Measurements from ENCODE around the gene CTDSPL.

CTDSPL gene

GRCh38 chr3:37852771-37853170 is 8.9 kb upstream of the CTDSPL start:
- no CpG with 5 or more reads among the region's 1 CpG for WGBS

GRCh38 chr3:37853691-37854413 is 7.8 kb upstream of the CTDSPL start:
- no peak for DNase-seq
- Histone ChIP-seq H3K36me3 (ENCODE audit: control insufficient read depth in 1 of 2, insufficient read depth in 2 of 2, low read depth in 1 of 2, low read length in 2 of 2) (peaks cover 14 to 17% of the 10 kb centered on the region in 2 experiments), H3K23ac (ENCODE audit: low read length in 2 of 2) (no peak overlapping the region), H3K4me2 (ENCODE audit: low read length, poor library complexity, severe bottlenecking) (no peak overlapping the region), H3K18ac (ENCODE audit: low read depth in 1 of 2, low read length in 2 of 2) (no peak overlapping the region), H2AFZ (ENCODE audit: low read depth, low read length) (no peak overlapping the region), H3K4me1 (ENCODE audit: control insufficient read depth, insufficient read depth, low read depth, low read length) (no peaks in the 10 kb centered on the region), H2AK5ac (ENCODE audit: low read length, severe bottlenecking) (no peak overlapping the region), H4K8ac (ENCODE audit: low read length) (peak overlapping the region; percentile 19), H2BK5ac (ENCODE audit: low read depth, low read length, poor library complexity, severe bottlenecking) (no peak overlapping the region), H4K91ac (ENCODE audit: low read length) (no peak overlapping the region), H3K14ac (ENCODE audit: low read length in 2 of 2) (no peak overlapping the region), H3K9me3 (ENCODE audit: control insufficient read depth, low read length) (no peaks in the 10 kb centered on the region), H3K27ac (ENCODE audit: low read length, poor library complexity, severe bottlenecking) (no peak overlapping the region), H3K79me1 (replicated peaks; ENCODE audit: low read length, poor library complexity, severe bottlenecking) (peaks cover 28% of the 10 kb centered on the region), H2BK12ac (ENCODE audit: low read length in 2 of 2) (no peak overlapping the region), H3K4me3 (ENCODE audit: insufficient read depth in 1 of 2, low read depth in 1 of 2, low read length in 2 of 2) (no peak overlapping the region), H2BK120ac (ENCODE audit: low read depth, low read length) (no peak overlapping the region), H3K4ac (ENCODE audit: low read depth in 1 of 2, low read length in 2 of 2) (no peak overlapping the region), H3K27me3 (ENCODE audit: control insufficient read depth in 1 of 2, insufficient read depth in 1 of 2, low read length in 2 of 2) (no peaks in the 10 kb centered on the region), H2BK15ac (ENCODE audit: low read depth, poor library complexity, severe bottlenecking) (no peak overlapping the region), H3K9ac (ENCODE audit: low read length) (no peak overlapping the region)
- WGBS = 93% methylated on average over 11 of the region's 11 CpGs

More at GRCh38 chr3:37852771-37853170, 8.9 kb upstream of the CTDSPL start:
- Histone ChIP-seq H3K36me3 (ENCODE audit: control insufficient read depth in 1 of 2, insufficient read depth in 2 of 2, low read depth in 1 of 2, low read length in 2 of 2) (peaks cover 14 to 23% of the 10 kb centered on the region in 2 experiments), H4K8ac (ENCODE audit: low read length) (peak overlapping the region; percentile 19), H3K9me3 (ENCODE audit: control insufficient read depth, low read length) (no peaks in the 10 kb centered on the region), H2AK5ac (ENCODE audit: low read length, severe bottlenecking) (peak overlapping the region; percentile 3), H3K27me3 (ENCODE audit: control insufficient read depth in 1 of 2, insufficient read depth in 1 of 2, low read length in 2 of 2) (no peaks in the 10 kb centered on the region), H2BK5ac (ENCODE audit: low read depth, low read length, poor library complexity, severe bottlenecking) (no peak overlapping the region), H4K91ac (ENCODE audit: low read length) (peak overlapping the region; percentile 25), H3K9ac (ENCODE audit: low read length) (no peak overlapping the region), H3K4me1 (ENCODE audit: control insufficient read depth, insufficient read depth, low read depth, low read length) (no peaks in the 10 kb centered on the region), H2BK15ac (ENCODE audit: low read depth, poor library complexity, severe bottlenecking) (no peak overlapping the region), H3K79me1 (replicated peaks; ENCODE audit: low read length, poor library complexity, severe bottlenecking) (peaks cover 26% of the 10 kb centered on the region), H3K18ac (ENCODE audit: low read depth in 1 of 2, low read length in 2 of 2) (peak overlapping the region in 1 of 2 experiments; percentile 64), H3K4ac (ENCODE audit: low read depth in 1 of 2, low read length in 2 of 2) (no peak overlapping the region), H2BK12ac (ENCODE audit: low read length in 2 of 2) (peak overlapping the region in 1 of 2 experiments; percentile 45), H3K23ac (ENCODE audit: low read length in 2 of 2) (no peak overlapping the region), H3K4me3 (ENCODE audit: insufficient read depth in 1 of 2, low read depth in 1 of 2, low read length in 2 of 2) (no peak overlapping the region), H3K14ac (ENCODE audit: low read length in 2 of 2) (peak overlapping the region in 1 of 2 experiments; percentile 84), H3K27ac (ENCODE audit: low read length, poor library complexity, severe bottlenecking) (no peak overlapping the region), H2AFZ (ENCODE audit: low read depth, low read length) (no peak overlapping the region), H2BK120ac (ENCODE audit: low read depth, low read length) (no peak overlapping the region), H3K4me2 (ENCODE audit: low read length, poor library complexity, severe bottlenecking) (no peak overlapping the region)
- no peak for DNase-seq

DNA sequence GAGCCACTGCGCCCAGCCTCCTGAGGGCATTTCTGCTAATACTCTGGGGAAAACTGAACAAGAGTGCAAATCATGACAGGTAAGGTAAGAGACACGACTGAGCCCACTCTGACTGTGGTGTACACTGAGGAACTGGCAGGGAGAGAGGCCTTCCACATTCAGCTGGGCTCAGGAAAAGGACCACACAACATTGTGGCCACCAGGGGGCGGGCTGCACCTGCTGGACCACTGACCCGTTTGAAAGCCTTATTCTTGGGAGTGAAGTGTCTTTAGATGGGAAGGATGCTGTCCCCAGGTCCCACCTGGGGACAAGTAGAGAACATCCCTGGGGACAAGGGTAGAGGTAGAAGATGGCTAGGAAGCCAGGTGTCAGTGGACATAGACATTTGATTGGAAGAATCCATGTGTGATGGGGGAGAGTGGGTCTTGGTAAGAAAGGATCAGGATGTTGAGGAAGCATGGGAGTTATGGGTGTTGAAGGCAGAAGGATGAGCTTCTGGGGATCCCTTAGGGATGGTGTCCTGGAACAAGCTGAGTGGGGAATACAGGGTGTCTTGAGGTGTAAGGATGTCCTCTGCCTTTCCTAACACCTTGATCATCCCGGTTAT is 6.2 kb upstream of the CTDSPL start:
- H3K36me3 ChIP-seq (ENCODE audit: control insufficient read depth in 1 of 2, insufficient read depth in 2 of 2, low read depth in 1 of 2, low read length in 2 of 2) = peaks cover 4 to 9% of the 10 kb centered on the region in 2 experiments
- H2BK15ac ChIP-seq (ENCODE audit: low read depth, poor library complexity, severe bottlenecking) = no peak overlapping the region
- H3K9me3 ChIP-seq (ENCODE audit: control insufficient read depth, low read length) = no peaks in the 10 kb centered on the region
- peak overlapping the region; percentile 23 for H2BK12ac ChIP-seq (ENCODE audit: low read length in 2 of 2)
- no peak overlapping the region for H3K4ac ChIP-seq (ENCODE audit: low read depth in 1 of 2, low read length in 2 of 2)
- peaks cover 36% of the 10 kb centered on the region for H3K79me1 ChIP-seq (replicated peaks; ENCODE audit: low read length, poor library complexity, severe bottlenecking)
- WGBS = 37% methylated on average over 5 of the region's 5 CpGs
- no peak overlapping the region for H2BK5ac ChIP-seq (ENCODE audit: low read depth, low read length, poor library complexity, severe bottlenecking)
- no peaks in the 10 kb centered on the region for H3K27me3 ChIP-seq (ENCODE audit: control insufficient read depth in 1 of 2, insufficient read depth in 1 of 2, low read length in 2 of 2)
- H2AK5ac ChIP-seq (ENCODE audit: low read length, severe bottlenecking) = no peak overlapping the region
- no peak overlapping the region for H4K91ac ChIP-seq (ENCODE audit: low read length)
- no peak overlapping the region for H3K14ac ChIP-seq (ENCODE audit: low read length in 2 of 2)
- peaks cover 4% of the 10 kb centered on the region for H3K4me1 ChIP-seq (ENCODE audit: control insufficient read depth, insufficient read depth, low read depth, low read length)
- H3K27ac ChIP-seq (ENCODE audit: low read length, poor library complexity, severe bottlenecking) = no peak overlapping the region
- no peak overlapping the region for H3K4me2 ChIP-seq (ENCODE audit: low read length, poor library complexity, severe bottlenecking)
- H3K23ac ChIP-seq (ENCODE audit: low read length in 2 of 2) = no peak overlapping the region
- no peak overlapping the region for H3K9ac ChIP-seq (ENCODE audit: low read length)
- H4K8ac ChIP-seq (ENCODE audit: low read length) = no peak overlapping the region
- no peak overlapping the region for H3K18ac ChIP-seq (ENCODE audit: low read depth in 1 of 2, low read length in 2 of 2)
- H2BK120ac ChIP-seq (ENCODE audit: low read depth, low read length) = no peak overlapping the region
- no peak overlapping the region for H3K4me3 ChIP-seq (ENCODE audit: insufficient read depth in 1 of 2, low read depth in 1 of 2, low read length in 2 of 2)
- no peak overlapping the region for H2AFZ ChIP-seq (ENCODE audit: low read depth, low read length)
- peak; percentile 72 for DNase-seq

DNA sequence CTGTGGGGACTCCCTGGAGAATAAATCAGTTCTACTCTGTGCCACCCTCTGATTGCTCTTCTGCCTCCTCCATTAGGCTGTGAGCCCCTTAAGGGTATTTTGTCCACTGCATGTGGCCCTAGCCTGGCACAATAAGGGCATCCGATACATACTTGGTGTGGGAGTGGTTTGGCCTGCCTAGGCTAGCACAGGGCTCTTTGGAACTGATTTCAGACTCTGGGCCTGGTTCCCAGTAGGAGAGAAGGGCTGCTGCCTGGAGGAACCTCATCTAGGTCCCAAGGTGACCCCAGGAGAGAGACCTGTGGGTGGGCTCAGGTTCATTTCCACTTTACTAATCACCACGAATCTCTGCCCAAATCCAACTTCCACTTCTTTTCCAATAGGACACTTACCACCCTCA is 5.3 kb upstream of the CTDSPL start:
- Histone ChIP-seq H2BK15ac (ENCODE audit: low read depth, poor library complexity, severe bottlenecking) (peak overlapping the region; percentile 26), H3K4me2 (ENCODE audit: low read length, poor library complexity, severe bottlenecking) (no peak overlapping the region), H3K4me3 (ENCODE audit: insufficient read depth in 1 of 2, low read depth in 1 of 2, low read length in 2 of 2) (no peak overlapping the region), H2AK5ac (ENCODE audit: low read length, severe bottlenecking) (peak overlapping the region; percentile 47), H3K27ac (ENCODE audit: low read length, poor library complexity, severe bottlenecking) (no peak overlapping the region), H3K27me3 (ENCODE audit: control insufficient read depth in 1 of 2, insufficient read depth in 1 of 2, low read length in 2 of 2) (no peaks in the 10 kb centered on the region), H2BK5ac (ENCODE audit: low read depth, low read length, poor library complexity, severe bottlenecking) (no peak overlapping the region), H3K36me3 (ENCODE audit: control insufficient read depth in 1 of 2, insufficient read depth in 2 of 2, low read depth in 1 of 2, low read length in 2 of 2) (peaks cover 0 to 12% of the 10 kb centered on the region in 2 experiments), H3K23ac (ENCODE audit: low read length in 2 of 2) (no peak overlapping the region), H3K4me1 (ENCODE audit: control insufficient read depth, insufficient read depth, low read depth, low read length) (peaks cover 8% of the 10 kb centered on the region), H3K4ac (ENCODE audit: low read depth in 1 of 2, low read length in 2 of 2) (peak overlapping the region in 1 of 2 experiments; percentile 20), H2AFZ (ENCODE audit: low read depth, low read length) (no peak overlapping the region), H3K9me3 (ENCODE audit: control insufficient read depth, low read length) (no peaks in the 10 kb centered on the region), H3K14ac (ENCODE audit: low read length in 2 of 2) (no peak overlapping the region), H3K9ac (ENCODE audit: low read length) (no peak overlapping the region), H4K8ac (ENCODE audit: low read length) (no peak overlapping the region), H3K79me1 (replicated peaks; ENCODE audit: low read length, poor library complexity, severe bottlenecking) (peaks cover 42% of the 10 kb centered on the region), H4K91ac (ENCODE audit: low read length) (no peak overlapping the region), H3K18ac (ENCODE audit: low read depth in 1 of 2, low read length in 2 of 2) (no peak overlapping the region), H2BK120ac (ENCODE audit: low read depth, low read length) (no peak overlapping the region), H2BK12ac (ENCODE audit: low read length in 2 of 2) (no peak overlapping the region)
- DNase-seq = no peak
- WGBS = 100% methylated on average over 1 of the region's 2 CpGs
